ENCODE data around the gene LAMTOR3.
"Not testable (repeated sequence)": the region's sequence is repeated elsewhere in the genome, so short reads cannot be mapped to it uniquely, and the experiment has no call there.

The LAMTOR3 gene

DNA sequence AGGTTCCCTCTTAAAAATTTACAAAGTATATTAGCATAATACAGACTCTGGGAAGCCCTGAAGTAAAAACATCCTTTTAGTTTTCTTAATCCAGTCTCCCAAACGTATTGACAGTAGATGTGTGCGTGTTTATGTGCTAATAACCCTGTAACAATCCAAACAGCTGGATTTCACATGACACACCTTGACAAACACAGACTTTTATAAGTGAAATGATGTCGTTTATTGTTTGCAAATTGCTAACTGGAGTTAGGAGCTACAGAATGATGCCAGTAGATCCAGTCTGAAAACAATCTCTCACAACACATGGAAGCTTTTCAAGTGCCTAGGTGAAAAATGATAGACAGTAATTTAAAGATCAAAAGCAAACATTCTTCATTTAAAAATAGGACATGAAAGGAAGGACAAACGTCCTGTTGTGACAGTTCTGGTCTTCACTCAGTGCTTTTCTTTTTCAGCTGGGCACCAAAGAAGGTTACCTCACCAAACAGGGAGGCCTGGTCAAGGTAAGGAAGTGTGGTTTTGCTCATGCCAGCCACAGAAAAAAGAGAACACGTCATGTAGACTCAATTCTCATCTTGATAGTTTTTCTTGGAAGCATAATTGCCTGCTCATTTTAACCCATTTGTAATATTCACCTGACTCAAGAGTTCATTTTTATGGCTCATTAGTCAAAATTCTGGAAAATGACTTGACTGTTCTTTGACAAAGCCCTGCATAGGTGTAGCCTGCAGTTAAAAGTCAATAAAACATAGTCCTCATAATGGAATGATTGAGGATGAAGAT is 32.9 kb downstream of the LAMTOR3 start:
- DNase-seq: peak; percentile 66

GRCh38 chr4:99860521-99860920 is 33.7 kb downstream of the LAMTOR3 start:
- no peak for DNase-seq

GRCh38 chr4:99859618-99860017 is 34.6 kb downstream of the LAMTOR3 start:
- no peak for DNase-seq

DNA sequence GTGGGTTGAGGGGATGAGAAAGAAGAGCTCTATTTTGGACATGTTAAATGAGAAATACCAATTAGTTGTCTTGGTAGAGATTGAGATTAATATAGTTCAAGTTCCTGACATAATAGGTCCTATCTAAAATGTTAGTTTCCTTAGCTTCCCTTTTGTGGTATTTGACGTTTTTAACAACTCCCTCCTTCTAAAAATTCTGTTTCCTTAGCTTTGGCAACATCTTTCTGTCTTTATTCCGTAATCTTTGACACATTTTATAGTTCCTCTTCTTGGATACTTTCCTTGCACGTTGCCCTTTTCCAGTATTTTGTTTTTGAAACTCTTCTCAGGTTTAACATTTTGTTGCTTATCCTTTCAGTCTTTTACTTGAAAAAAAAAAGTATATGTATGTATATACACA is 36.9 kb downstream of the LAMTOR3 start:
- no peak for DNase-seq

- DNase-seq: no peak
These were observed 38.1 kb downstream of the LAMTOR3 start for GRCh38 chr4:99856166-99856565.

DNA sequence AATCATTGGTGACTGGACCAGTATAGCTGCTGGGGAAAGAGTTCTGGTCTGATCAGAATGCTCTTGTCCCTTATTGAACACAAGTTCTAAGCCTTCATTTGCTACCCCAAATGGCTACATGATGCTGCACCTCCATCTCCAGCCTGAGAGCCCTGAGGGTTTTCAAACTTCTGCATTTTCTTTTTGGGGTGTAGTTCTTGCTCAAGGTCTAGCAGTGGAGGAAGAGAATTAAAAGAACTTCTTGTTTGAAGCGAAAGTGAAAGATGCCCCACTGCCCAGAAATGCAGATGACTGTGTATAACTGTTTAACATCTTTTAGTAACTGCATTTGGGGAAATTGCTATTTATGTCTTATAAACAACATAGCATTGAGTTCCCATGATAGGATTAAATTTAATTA is 38.5 kb downstream of the LAMTOR3 start:
- DNase-seq: no peak

- DNase-seq: no peak
These were observed 40.2 kb downstream of the LAMTOR3 start for GRCh38 chr4:99853999-99854398.

- no peak for DNase-seq
These were observed 41.0 kb downstream of the LAMTOR3 start for GRCh38 chr4:99853190-99853589.

DNA sequence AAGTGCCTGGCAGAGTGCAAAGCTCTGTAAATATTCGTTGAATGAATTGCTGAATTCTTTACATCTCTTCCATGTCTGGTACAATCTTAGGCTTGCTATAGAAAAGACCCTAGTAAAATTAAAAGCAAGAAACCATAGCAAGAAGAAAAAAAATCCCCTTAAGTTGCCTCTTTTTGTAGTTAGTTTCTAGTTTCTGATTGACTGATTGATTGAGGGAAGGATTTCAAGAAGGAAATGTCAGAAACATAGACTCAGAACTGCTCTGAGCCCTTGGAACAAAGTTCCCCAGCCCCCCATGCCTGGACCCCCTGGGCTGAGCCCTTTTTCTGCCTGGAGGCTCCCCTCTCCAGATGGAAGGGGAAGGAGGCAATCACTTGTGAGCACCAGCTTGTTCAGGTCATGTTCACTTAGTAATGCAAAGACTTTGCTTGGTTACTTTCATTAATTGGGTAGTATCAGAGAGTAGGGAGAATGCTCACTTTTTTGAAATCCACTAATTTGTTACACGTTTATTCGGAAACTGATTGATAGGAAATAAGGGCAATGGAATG is 42.0 kb downstream of the LAMTOR3 start:
- DNase-seq: no peak

GRCh38 chr4:99848591-99849001 is 45.6 kb downstream of the LAMTOR3 start:
- no peak for DNase-seq

- no peak for DNase-seq
These were observed 46.8 kb downstream of the LAMTOR3 start for GRCh38 chr4:99847362-99847976.

GRCh38 chr4:99846891-99847290 is 47.3 kb downstream of the LAMTOR3 start:
- no peak for DNase-seq

GRCh38 chr4:99845708-99846469 is 48.3 kb downstream of the LAMTOR3 start:
- DNase-seq: peak; percentile 25

GRCh38 chr4:99845179-99845578 is 49.0 kb downstream of the LAMTOR3 start:
- no peak for DNase-seq

DNA sequence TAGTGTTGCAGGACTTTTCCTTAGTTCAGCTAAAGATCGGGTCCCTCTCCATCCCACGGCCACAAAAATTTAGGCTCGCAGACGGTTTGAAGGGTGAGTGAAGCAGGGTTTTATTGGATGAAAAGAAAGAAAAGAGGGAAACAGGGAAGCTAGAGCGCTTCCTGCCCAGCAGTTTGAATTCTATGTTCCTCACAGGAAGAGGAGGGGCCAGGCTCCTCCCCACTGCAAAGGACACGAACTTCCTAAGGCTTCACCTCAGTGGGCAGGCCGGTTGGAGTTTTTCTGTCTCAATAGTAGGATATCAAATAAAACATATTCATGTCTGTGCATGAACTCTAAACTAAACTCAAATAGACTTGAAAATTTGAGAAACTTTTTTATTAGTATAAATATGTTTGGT is 50.2 kb downstream of the LAMTOR3 start:
- no peak for DNase-seq

GRCh38 chr4:99843413-99843812 is 50.8 kb downstream of the LAMTOR3 start:
- no peak for DNase-seq

DNA sequence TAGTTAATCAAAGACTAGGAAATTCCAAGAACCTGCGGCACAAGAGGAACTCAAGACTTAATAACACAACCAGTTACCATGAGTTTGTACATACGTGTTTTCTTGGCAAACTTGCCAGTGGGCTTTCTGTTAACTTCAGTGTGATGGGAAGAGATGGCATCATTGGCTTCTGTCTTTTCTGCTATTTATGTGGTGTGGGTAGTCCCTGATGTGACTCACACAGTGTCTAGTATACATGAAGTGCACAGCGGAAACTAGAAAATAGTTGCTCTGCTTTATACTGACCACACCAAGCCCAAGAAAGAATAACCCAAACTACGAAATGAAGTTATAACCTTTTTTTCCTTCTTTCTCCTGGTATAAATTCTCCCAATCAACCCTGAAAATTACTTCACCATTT is 53.1 kb downstream of the LAMTOR3 start:
- no peak for DNase-seq

DNA sequence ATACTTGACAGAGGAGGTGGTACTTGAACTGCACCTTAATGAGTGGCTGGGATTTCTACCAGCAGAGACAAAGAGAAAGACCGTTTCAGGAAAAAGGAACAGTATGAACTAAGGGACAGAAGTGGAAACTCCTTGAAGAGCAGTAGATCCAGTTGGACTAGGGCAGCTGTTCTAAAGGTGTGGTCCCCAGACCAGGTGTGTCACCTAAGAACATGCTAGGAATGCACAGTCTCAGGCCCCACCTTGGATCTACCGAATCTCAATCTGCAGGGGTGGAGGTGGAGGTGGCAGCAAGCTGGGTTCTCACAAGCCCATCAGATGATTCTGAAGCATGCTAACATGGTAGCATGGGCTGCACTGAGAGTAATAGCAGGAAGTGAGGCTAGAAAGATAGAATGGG is 55.3 kb downstream of the LAMTOR3 start:
- DNase-seq: no peak

GRCh38 chr4:99835942-99836341 is 58.3 kb downstream of the LAMTOR3 start:
- DNase-seq: no peak

DNA sequence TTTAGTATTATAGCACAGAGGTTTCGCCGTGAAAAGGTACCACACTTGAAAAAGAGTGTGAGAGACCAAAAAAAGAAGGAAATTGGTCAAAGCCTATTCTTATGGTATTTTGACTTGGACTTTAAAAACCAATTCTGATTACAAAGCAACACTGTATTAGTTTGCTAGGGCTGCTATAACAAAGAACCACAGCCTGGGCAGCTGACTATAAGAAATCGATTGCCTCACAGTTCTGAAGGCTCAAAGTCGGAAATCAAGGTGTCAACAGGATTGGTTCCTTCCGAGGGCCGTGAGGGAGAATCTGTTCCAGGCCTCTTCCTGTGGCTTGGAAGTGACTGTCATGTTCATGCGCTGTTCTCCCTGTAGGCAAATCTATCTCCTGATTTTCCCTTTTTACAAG is 59.7 kb downstream of the LAMTOR3 start:
- no peak for DNase-seq

GRCh38 chr4:99833756-99834155 is 60.5 kb downstream of the LAMTOR3 start:
- no peak for DNase-seq

DNA sequence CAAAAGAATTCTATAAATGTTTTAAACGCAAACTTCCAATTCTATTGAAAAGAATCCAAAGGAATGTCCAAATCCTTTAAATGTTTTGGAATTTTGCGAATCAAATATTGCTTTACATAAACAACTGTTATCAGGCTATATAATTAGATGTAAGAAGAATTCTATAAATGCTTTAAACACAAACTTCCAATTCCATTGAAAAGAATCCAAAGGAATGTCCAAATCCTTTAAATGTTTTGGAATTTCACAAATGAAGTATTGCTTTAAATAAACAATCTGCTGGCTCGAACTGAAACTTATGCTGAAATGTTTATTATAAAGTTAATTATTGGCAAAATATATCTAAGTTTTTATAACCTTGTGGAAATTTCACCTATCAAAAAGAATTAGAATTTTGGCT is 61.5 kb downstream of the LAMTOR3 start:
- no peak for DNase-seq

DNA sequence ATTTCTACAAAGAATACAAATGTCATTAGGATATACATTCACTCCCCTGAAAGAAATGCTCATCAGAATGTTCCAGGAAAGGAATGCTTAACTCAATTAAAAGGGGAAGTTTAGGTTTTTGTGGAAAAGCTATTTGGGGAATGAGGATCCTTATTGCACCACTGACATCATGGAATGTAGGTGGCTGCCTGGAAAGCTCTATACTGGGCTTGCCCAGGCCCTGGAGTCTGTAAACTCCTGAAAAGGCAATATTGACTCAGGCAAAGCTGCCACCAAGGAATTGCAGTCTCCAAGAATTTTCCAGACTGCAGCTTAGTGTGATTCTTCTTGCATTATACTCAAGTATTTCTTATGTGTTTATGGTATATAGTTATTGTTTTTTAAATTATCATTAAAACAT is 61.9 kb downstream of the LAMTOR3 start:
- DNase-seq: no peak

DNA sequence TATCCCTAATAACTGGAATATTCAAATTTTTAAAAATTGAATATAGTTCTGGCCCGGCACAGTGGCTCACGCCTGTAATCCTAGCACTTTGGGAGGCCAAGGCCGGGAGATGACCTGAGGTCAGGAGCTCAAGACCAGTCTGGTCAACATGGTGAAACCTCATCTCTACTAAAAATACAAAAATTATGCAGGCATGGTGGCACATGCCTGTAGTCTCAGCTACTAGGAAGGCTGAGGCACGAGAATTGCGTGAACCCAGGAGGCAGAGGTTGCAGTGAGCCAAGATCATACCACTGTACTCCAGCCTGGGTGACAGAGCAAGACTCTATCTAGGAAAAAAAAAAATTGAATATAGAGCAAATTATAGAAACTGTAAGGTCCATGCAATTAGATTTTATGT is 64.2 kb downstream of the LAMTOR3 start:
- DNase-seq: not testable (repeated sequence)
